Fibroblast of lung (primary cell): Measurements from ENCODE around the gene GDF10.

Source experiments
- EZH2 ChIP-seq: IDR thresholded peaks from 2 replicates; pipeline ENCODE4 v1.5.1; 2012; ENCODE audit warnings: low read length, control low read depth, mild to moderate bottlenecking; ENCODE audit errors: missing control alignments
- TF ChIP-seq, protein P1 (sequence below), 2 donors: IDR thresholded peaks in 1 of 2; conservative IDR thresholded peaks in 1 of 2; 1 replicate in 1 of 2; 2 replicates in 1 of 2; pipeline ENCODE4 v1.5.1; 2011 to 2012; ENCODE audit warnings: low read length in 2 of 2, control low read depth in 1 of 2, inconsistent platforms in 1 of 2, low read depth in 1 of 2, mild to moderate bottlenecking in 1 of 2

- TF ChIP-seq, protein P1, sequence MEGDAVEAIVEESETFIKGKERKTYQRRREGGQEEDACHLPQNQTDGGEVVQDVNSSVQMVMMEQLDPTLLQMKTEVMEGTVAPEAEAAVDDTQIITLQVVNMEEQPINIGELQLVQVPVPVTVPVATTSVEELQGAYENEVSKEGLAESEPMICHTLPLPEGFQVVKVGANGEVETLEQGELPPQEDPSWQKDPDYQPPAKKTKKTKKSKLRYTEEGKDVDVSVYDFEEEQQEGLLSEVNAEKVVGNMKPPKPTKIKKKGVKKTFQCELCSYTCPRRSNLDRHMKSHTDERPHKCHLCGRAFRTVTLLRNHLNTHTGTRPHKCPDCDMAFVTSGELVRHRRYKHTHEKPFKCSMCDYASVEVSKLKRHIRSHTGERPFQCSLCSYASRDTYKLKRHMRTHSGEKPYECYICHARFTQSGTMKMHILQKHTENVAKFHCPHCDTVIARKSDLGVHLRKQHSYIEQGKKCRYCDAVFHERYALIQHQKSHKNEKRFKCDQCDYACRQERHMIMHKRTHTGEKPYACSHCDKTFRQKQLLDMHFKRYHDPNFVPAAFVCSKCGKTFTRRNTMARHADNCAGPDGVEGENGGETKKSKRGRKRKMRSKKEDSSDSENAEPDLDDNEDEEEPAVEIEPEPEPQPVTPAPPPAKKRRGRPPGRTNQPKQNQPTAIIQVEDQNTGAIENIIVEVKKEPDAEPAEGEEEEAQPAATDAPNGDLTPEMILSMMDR (conservative IDR thresholded peaks at IDR 0.05 in 1 of 2, IDR thresholded peaks at IDR 0.05 in 1 of 2; ENCODE audit: low read depth in 1 of 2, low read length in 2 of 2): no peak
- TF ChIP-seq EZH2: no peak
Measured at GRCh38 chr10:47291682-47292081, 8.3 kb upstream of the GDF10 start.
